Neutrophil (primary cell): Measurements from ENCODE around the gene RIMS3.

Experiments used
- H3K27ac ChIP-seq: fragments of 200-600 bp; sonication (generic); 2 replicates; pipeline ENCODE4 v1.5.1; 2016; ENCODE audit warnings: mild to moderate bottlenecking, moderate library complexity
- H3K27me3 ChIP-seq: fragments of 200-600 bp; sonication (generic); 2 replicates; pipeline ENCODE4 v1.6.0; 2016; ENCODE audit warnings: mild to moderate bottlenecking
- H3K36me3 ChIP-seq: fragments of 200-600 bp; sonication (generic); 2 replicates; pipeline ENCODE4 v1.5.1; 2017
- H3K4me1 ChIP-seq, 2 experiments: fragments of 200-600 bp in 1 of 2; sonication (generic) in 1 of 2; 1 replicate in 1 of 2; 2 replicates in 1 of 2; pipeline versions ENCODE4 v1.5.1 to v1.6.1; 2013 to 2016; ENCODE audit warnings: low read depth in 1 of 2, low read length in 1 of 2, mild to moderate bottlenecking in 1 of 2, moderate library complexity in 1 of 2; ENCODE audit not compliant: control insufficient read depth in 1 of 2, insufficient read depth in 1 of 2
- H3K4me3 ChIP-seq, 2 experiments: fragments of 200-600 bp in 1 of 2; sonication (generic) in 1 of 2; 1 replicate in 1 of 2; 2 replicates in 1 of 2; pipeline ENCODE4 v1.5.1; 2013 to 2016; ENCODE audit warnings: low read depth in 1 of 2, low read length in 1 of 2, mild to moderate bottlenecking in 1 of 2, moderate library complexity in 1 of 2
- H3K9me3 ChIP-seq: fragments of 200-600 bp; sonication (generic); 2 replicates; pipeline ENCODE4 v1.5.1; 2016
- TF ChIP-seq, protein P1 (sequence below): fragments of 200-600 bp; sonication (generic); IDR thresholded peaks from 2 replicates; pipeline ENCODE4 v1.5.1; 2016; ENCODE audit warnings: antibody characterized with exemption

Gene RIMS3

DNA sequence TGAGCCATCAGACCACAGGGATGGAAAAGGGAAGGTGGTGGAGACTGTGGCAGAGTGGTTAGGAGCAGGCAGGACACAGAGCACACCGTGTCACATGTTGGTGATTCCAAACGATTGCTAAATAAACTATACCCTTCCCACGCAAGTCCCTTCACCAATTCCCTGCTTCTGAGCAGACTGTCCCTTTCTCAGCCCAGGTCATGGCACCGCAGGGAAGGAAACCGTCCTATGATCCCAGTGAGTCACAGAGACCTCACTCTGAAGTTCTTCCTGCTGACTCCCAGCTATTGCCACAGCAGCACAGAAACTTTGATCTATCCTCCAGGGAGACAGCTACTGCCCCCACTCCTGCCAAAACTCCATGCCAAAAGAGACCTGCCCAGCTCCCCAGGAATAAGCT is 19.2 kb downstream of the RIMS3 start:
- peaks cover 12% of the 10 kb centered on the region for H3K27me3 ChIP-seq
- no peaks in the 10 kb centered on the region for H3K4me1 ChIP-seq
- H3K4me3 ChIP-seq, result no peak overlapping the region
- TF ChIP-seq, protein P1, sequence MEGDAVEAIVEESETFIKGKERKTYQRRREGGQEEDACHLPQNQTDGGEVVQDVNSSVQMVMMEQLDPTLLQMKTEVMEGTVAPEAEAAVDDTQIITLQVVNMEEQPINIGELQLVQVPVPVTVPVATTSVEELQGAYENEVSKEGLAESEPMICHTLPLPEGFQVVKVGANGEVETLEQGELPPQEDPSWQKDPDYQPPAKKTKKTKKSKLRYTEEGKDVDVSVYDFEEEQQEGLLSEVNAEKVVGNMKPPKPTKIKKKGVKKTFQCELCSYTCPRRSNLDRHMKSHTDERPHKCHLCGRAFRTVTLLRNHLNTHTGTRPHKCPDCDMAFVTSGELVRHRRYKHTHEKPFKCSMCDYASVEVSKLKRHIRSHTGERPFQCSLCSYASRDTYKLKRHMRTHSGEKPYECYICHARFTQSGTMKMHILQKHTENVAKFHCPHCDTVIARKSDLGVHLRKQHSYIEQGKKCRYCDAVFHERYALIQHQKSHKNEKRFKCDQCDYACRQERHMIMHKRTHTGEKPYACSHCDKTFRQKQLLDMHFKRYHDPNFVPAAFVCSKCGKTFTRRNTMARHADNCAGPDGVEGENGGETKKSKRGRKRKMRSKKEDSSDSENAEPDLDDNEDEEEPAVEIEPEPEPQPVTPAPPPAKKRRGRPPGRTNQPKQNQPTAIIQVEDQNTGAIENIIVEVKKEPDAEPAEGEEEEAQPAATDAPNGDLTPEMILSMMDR, result no peak
- no peak overlapping the region for H3K27ac ChIP-seq
- H3K9me3 ChIP-seq, result no peaks in the 10 kb centered on the region
- no peaks in the 10 kb centered on the region for H3K36me3 ChIP-seq

DNA sequence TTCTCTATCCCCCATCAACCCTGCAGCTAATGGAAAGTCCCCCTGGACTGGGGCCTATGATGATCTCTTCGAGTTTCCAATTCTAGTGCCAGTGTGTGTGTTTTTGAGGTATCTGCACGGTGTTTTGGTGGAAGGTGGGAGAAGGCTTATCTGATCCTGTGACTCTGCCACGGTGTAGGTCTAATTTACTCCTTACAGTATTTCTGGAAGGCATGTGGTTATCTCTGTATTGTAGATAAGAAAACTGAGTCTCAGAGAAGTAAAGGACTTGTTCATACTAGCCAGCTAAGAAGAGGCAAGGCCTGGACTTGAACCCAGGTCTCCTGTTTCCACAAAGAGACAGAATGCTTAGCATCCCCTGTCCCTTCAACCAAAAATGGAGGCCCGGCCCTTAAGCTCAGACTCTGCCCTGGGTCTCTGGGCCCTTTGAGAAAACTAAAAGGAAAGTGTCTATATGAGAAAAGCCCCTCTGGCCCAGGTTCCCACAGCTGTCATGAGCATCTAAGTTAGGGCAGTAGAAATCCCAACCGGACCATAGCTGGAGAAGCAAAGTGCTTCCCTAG is 20.3 kb downstream of the RIMS3 start:
- Histone ChIP-seq H3K4me3 (no peak overlapping the region), H3K9me3 (no peaks in the 10 kb centered on the region), H3K27me3 (peaks cover 8% of the 10 kb centered on the region), H3K27ac (no peak overlapping the region), H3K4me1 (no peaks in the 10 kb centered on the region), H3K36me3 (no peaks in the 10 kb centered on the region)
- TF ChIP-seq, protein P1, result no peak

DNA sequence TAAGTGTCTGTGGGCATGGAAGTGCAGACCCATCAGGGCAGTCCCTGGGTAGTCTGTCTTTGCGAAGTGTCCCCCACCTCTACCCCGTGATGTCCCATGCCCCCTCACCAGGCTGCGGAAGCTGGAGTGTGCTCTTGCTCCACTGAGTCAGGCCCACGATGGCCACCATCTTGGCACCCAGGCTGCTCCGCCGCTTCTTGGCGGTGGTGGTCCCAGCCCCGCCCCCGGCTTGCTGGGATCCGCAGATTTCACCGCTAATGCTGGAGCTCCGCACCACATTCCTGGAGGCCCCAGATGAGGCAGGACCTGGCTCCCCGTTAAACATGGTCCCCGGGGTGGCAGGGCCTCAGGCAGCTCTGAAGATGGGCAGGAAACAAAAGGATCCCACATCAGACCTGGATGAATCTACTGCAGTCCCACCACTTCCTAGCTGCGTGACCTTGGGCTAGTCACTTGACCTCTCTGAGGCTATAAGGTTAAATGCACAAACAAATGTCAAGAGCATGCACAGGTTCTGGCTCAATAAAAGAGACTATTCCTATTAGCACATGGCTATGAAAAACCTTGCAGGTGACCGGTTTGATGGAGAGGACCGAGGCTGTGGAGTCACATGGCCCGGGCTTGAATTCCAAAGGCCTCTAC is 23.8 kb downstream of the RIMS3 start:
- H3K27me3 ChIP-seq, result peaks cover 20% of the 10 kb centered on the region
- no peak overlapping the region for H3K4me3 ChIP-seq
- H3K4me1 ChIP-seq, result no peaks in the 10 kb centered on the region
- H3K27ac ChIP-seq, result no peak overlapping the region
- TF ChIP-seq, protein P1, result no peak
- H3K36me3 ChIP-seq, result no peaks in the 10 kb centered on the region
- no peaks in the 10 kb centered on the region for H3K9me3 ChIP-seq

DNA sequence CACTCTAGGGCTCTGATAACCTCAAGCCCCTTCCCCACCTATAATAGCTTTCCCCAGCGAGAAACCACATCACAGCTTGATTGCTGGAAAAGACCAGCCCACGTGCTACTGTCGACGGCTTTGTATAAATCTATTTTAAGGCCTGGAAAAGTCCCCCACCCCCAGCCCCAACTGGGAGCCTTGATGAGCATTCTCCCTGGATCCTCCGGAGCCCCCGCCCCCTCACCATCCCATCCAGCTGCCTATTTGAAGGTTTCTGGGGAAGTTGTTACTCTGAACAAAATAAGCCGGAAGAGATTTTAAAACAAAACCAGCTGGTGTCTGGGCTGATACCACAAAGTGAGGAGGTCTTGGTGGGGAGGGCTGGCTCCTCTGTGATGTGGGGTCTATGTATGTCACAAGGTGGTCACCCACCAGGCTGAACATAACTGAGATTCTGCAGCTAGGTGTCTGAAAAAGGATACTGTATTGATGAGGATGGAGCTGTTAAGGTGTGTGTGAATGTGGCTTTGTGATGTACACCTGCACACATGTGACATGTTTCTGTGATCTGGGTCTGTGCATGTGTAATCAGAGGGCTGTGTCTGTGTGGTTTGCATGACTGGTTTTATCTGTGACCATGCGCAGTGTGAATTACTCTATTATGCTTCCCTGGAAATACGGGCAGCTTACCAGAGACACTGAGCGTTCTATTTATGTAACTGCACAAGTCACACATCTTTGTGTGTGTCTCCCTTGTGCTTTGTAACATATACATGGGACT is 25.0 kb downstream of the RIMS3 start:
- Histone ChIP-seq H3K9me3 (no peaks in the 10 kb centered on the region), H3K27ac (no peak overlapping the region), H3K27me3 (peaks cover 20% of the 10 kb centered on the region), H3K4me3 (no peak overlapping the region), H3K36me3 (no peaks in the 10 kb centered on the region), H3K4me1 (no peaks in the 10 kb centered on the region)
- TF ChIP-seq, protein P1, result no peak

DNA sequence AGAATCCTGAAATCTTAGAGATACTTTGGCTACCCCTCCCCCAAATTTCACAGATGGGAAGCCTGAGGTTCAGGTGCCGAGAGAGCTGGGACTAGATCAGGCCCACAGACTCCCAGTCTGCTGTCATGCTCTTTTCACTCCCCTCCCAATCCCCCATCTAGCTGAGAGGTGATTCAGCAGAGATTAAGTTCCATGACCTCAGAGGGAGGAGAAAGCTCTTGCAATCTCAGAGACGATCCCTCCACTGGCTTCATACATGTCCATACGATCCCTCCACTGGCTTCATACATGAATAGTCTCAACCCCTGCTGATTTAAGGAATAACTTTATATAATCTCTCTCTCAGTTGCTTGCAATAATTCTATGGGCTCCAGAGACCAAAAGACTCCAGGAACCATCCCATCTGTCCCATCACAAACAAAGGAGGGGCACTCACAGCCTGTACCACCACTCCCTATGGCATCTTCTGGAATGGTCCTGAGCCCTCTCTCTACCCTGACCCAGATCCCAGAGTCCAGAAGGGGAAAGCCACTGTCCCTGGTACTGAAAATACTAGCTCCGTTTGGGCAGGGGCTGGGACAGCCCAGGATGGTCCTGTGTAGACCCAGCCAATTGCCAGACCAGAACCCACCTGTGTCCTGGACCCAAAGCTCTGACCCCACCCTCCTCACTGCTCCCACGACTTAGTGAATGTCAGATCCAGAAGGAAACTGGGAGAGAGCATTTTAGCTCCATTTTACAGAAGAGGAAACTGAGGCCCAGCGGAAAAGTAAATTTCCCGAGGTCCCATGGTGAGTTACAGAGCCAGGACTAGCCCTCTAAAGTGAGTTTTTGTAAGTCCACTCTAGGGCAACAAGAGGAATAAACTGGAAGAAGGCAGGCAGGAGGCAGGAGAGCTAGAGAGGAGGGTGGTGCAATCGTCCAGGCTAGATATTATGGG is 27.1 kb downstream of the RIMS3 start:
- TF ChIP-seq, protein P1, result no peak
- no peak overlapping the region for H3K27ac ChIP-seq
- no peaks in the 10 kb centered on the region for H3K9me3 ChIP-seq
- no peaks in the 10 kb centered on the region for H3K36me3 ChIP-seq
- H3K4me1 ChIP-seq, result no peaks in the 10 kb centered on the region
- H3K4me3 ChIP-seq, result no peak overlapping the region
- peaks cover 20% of the 10 kb centered on the region for H3K27me3 ChIP-seq
